Left cardiac atrium (tissue), 4 donors: ENCODE data around the gene BLCAP. TPM values are rescaled to one million over a fixed set of nuclear protein-coding genes. Genes with fewer than 3 reads are reported as not detected.

Source experiments
- ATAC-seq, 2 donors: fragments of 200-7000 bp; cut with Tn5 transposase; one replicate each; pipeline ENCODE4 v1.9.1; 2020; ENCODE audit warnings: mild to moderate bottlenecking in 2 of 2, moderate library complexity in 2 of 2
- DNase-seq: peaks from one replicate; pipeline ENCODE4 v3.0.0-alpha.2; 2020
- intact Hi-C, 2 donors: fragments of 100-400 bp; cut with DNase I; formaldehyde crosslinking; loops; one replicate each; pipeline versions ENCODE4 v1.14.1 to v1.15.1; 2022 to 2023
- total RNA-seq, 2 donors: library from RNA; stranded (reverse); fragmentation: NEBNext Ultra II Directional; extraction: Animal tissue kit (Norgen Biotek cat#: 25700); gene quantifications; one replicate each; pipeline ENCODE4 v1.2.1, GENCODE V29; 2021
- donor health status: DM: no; HTN: yes; CAD: no.
- donor health status: DM: no; HTN: yes; CAD: no; lungs with severe emphysema.
- donor health status: DM: yes; HTN: yes; CAD: no.
- donor health status: Dilated cardiomyopathy.

BLCAP gene
- total RNA-seq, 2 donors from 2014 or later: 87.9 to 99.8 TPM

DNA sequence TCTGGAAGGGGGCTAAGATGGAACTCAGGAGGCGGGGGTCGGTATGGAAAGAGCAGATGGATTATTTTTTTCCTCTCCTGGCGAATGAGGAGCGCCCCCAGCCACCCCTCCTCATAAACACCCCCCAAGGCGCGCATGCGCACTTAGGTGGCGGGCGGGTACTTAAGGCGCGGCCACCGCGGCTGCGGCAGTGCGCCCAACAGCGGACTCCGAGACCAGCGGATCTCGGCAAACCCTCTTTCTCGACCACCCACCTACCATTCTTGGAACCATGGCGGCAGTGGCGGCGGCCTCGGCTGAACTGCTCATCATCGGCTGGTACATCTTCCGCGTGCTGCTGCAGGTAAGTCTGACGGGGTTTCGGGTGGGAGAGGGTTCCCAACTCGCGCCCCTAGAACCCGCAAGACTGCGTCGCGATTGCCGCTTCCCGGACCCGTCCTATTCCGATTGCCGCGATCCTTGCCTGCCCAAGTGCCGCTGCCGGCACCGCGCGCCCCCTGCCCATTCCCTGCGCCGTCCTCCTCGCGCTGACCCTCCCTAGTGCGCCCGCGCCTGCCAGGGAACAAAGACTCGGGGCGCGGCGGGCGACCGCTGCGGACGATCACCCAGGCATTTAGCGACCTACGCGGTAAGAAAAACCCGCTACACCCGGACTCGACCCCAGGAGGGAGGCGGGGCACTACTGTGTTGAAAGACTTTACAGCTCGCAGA lies 6.5 kb downstream of the BLCAP start, which contains the start of gene NNAT:
Gene NNAT, plus strand, starts transcription at position 190 of the 711 bp plus-strand sequence. Its CDS starts 82 bp downstream, at position 272.
- intact Hi-C loops: no loop called here

DNA sequence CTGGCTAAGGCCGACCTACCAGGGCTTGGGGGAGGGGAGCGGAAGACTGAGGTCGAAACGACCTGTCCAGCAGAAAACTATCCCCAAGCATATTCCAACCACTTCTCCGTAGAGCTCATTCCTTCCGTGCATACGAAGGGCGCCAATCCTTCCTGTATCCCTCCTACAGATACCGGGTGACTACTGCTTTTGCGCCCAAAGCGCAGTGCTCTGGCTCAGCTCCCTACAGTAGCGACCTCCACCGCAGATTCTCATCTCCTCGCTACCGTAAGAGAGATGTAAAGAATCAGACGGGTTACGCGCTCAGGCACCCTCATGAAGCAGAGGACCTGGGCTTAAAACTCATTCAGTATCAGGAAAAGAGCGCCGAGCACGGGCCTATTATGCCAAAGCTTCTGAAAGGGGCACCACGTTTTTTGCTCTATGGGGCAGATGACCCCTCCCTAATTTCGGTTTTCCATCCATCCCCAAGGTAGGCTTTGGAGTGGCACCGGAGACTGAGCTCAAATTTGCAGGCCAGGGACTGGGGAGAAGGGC lies 7.2 kb downstream of the BLCAP start:
- intact Hi-C loops: no loop called here
- ATAC-seq (no peak), DNase-seq (no peak)

More for the DNA sequence above, 6.5 kb downstream of the BLCAP start, which contains the start of gene NNAT:
- ATAC-seq: no peak
- no peak for DNase-seq

DNA sequence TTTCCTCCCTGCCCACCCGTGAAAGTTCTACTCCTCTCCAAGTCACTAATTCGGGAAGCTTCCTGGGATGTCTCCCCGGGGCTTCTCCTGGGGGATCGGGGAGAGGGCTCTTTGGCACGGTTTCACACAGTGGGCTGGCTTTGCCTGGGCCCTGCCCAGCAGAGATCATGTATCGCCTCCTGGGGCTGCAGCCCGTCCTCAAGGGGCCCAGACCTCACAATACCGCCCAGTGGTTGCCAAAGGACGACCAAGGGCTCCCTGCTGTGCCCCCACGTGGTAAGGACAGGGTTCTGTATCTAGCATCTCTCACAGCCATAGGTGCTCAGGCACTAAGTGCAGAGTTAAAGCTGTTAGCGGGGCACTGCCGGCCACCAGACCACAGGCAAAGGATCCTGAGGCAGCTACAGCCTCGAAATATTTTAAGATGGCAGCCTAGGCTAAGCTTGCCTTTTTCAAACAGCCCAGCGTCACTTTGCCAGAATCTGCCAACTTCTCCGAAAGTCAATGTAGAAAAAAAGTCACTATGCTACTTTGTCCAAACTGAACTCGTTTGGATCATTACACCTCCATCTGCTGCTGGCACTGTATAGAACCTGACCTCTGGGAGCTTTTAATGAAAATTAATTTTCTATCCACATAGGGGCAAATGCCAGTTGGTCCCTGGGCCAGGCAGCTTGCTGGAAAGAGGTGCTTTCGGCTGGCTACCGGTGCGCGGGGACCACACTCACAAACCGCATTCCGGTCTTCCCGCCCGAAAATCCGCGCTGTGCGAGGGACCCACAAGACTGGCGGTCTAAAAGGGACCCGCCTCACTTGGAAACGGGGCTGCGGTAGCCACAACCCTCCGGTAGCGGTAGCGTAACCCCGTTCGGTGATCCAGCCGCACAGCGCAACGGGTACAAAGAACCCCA lies 7.9 kb downstream of the BLCAP start:
- ATAC-seq: peak; percentile 7 to 32
- no peak for DNase-seq
- intact Hi-C loops: no loop called here

DNA sequence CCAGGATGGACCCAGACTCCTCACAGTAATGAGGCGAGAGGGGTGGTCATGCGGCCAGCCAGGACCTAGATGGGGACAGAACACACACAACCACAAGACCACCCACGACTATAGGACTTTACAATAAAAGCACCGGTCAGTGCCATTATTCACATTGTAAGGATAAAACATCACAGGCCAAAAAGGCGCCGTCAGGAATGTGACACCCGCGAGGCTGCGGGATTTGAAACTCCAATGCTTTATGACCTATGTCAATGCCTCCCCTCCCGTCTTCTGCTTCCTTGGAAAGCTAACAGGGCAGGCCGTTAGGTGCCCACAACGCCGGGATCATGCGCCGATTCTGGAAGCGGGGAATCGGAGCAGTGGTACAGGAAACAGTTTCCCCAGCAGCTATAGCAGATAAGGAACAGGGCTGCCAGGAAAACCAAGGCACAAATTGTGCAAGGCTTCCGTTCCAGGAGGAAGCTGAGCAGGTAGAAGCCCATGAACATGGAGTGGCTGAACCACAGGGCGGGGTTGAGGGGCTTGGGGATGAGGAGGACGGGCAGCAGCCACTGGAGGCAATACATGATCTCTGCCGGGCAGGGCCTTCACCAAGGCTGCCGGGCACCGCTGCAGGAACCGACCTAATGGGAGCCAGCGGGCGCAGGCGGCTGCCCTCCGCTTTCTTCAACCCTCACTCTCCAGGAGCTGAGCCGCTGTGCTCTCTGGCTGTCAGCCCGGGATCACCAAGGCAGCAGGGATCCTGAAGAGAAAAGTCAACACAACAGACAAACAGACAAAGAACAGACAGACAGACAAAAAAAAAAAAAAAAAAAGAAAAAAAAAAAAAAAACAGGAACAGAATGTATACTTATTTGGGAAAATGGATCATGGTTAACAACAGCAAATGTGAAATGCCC lies 8.8 kb downstream of the BLCAP start:
- ATAC-seq (peak; percentile 32 to 35), DNase-seq (peak; percentile 51)
- intact Hi-C loops: no loop called here

DNA sequence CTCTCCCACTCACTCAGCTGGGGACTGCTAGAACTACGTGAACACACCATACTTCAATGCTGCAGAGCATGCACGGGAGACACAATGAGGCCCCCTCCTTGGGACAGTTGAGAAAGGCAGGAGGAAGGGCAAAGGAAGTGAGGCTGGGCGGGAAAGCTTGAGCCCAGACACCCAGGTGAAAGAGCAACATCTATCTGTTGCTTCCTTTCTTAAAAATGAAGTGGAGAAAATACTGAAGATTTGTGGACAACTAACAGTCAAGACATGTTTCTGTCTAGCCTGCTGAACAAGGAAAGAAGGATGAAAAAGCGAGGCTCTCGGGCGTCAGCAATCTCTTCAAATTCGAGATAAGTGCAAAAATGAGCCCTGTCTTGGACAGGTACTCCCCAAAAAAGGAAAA lies 9.6 kb downstream of the BLCAP start:
- DNase-seq: no peak
- intact Hi-C loops: no loop called here
- ATAC-seq: no peak

DNA sequence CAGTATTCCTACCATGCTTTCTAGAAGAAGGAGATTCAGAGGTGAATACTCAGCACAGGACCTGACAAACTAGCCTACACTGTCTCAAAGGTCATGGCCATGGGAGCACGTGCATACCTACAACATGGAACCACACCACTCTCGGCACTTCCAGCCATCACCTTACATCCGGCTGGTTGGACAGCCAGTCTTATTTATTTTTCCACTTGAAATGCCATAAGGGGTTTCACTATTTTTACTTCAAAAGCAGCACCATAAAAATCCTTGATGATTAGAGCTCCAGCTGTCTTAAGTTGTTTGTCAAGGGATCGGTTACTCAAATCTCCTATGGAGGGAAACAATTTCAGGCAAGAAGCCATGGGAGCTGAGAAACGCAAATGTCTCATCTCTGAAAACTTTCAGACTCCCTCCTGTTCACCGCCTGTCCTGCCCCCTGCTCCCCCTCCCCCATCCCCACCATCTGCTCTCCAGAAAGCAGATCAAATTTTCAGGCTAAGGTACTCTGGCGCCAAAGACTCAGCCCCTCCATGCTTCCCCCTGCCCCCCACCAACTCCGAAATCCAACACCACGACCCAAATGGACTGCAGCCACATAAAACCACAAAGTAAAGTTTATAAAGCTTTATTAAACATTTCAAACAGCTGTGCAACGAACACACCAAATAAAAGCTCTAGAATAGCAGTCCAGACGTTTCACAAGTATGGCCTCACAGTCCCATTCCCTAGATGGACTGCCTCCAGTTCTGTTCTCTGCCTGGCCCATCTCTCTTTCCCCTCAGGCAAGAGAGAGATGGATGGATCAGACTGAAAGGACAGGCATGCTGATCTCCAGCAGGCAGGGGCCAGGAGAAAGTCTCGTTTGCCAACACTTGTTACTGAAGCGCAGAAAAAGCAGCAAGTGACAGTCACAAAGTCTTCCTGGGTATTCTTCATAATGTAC lies 10.6 kb downstream of the BLCAP start:
- no peak for DNase-seq
- no peak for ATAC-seq
- intact Hi-C loops: no loop called here

DNA sequence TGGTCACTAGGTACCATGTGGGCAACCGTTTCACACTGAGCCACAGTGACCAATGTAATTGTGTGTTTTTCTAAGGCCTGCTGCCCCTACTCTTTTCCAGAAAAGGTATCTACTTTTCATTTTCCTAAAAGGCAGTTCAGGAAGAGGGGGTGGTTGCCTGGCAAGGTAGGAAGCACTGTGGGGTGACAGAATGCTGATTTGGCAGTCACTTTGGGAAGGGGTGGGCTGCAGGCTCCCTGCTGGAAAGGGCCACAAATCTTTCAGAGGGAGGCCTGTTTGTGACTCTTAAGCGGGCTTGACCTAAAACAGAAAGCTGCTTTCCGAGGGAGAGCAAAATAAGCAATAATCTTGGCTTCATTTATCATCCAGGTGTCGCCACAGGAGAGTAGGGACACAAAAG lies 11.8 kb downstream of the BLCAP start:
- intact Hi-C loops: no loop called here
- DNase-seq: no peak
- ATAC-seq: no peak

DNA sequence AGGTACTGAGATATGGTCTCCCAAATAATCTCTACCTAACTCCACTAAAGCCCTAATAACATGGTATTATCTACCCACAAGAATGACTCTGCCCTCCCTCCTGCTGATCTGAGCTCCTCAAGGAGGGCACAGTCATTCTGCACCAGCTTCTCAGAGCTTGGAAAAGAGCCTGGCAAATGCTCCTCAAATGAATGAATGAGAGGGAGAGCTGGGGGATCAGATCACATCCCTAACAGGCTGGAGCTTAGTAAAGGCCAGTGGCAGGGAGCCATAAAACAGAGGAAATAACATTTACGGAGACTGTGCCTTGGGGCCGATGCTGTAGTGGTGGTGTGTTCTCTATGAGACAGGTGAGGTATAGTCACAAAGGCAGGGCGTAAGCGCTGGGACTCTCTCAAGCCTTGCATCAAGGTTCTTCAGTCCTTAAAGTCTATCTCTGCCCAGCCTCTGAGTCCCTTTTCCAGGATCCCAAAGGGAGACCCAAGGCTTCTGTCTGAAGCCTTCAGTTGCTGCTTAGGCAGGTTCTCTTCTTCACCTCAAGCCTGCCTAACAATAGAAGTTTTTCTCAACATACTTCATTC lies 13.8 kb downstream of the BLCAP start:
- ATAC-seq (no peak), DNase-seq (no peak)
- intact Hi-C loops: no loop called here

DNA sequence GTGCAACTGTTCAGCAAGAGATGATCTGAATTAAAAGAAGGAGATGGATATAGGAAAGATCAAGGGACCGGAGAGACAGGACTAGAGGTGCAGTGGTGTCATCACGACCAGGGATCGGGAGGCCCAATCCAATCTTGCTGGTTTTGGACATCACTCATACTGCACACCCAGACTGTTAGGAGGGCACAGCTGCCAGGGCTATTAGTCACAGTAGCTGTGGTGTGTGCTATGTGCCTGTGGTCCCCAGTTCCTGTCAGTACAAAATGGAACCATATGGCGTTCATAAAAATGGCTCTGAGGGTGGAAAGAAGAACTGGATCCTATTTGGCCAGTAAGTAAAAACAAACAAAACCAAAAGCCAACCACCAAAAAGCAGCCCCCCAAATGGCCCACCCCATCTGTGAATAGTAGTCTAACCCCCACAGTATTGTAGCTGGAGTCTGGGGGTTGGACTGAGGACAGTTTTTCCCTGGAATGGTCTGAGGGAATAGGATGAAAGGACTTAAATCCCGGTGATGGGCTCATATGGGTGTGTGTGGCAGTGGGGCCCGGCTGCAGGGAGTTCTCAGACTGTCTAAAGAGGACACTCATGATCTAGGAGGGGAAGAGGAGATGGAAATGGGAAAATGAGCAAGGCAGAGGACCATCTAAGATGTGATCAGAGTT lies 15.9 kb downstream of the BLCAP start:
- DNase-seq (no peak), ATAC-seq (peak in 1 of 2 donors; percentile 62)
- intact Hi-C loops: no loop called here

DNA sequence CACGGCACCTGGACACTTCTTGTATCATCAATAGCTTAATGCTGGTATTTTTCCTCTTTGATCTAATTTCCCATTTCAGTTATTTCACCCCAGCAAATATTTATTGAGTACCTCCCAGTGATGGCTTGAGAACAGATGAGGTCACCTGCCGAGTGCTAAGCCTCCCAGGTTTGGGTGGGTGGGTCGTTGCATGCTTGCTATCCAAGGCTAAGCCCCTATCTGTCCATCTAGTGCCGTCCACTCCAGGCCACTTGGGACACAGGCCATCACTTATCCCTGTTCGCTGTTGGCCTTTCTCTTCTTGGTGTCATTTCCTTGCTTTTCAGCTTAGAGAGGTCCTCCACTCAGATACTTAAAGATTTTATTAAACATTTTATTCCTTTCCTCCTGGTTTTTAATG lies 17.4 kb downstream of the BLCAP start:
- intact Hi-C loops: no loop called here
- ATAC-seq (no peak), DNase-seq (no peak)

DNA sequence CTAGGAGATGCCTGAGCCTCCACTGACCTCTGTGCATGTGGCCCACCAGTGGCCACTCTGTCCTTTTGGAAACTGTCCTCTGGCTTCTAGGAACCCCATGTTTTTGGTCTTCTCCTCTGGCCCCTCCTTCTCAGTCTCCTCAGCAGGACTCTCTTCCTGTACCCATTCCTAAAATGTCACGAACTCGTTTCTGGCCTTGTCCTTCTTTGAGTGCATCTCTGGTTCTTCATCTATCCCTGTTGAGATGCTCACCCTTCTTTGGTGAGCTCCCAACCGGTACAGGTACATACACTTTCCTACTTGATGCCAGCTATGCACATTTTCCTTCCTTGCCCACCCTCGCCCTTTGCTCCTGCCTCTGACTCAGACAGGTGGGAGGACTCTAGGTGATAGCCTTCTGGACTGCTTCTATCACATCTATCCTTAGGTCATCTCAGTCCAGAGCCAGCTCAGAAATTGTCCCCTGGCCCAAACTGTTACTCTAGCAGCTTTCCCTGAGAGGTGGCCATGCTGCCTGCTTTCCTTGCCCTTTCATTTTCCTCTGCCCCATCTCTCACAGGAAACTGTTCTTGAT lies 21.4 kb downstream of the BLCAP start:
- DNase-seq: no peak
- ATAC-seq: no peak
- intact Hi-C loops: no loop called here

DNA sequence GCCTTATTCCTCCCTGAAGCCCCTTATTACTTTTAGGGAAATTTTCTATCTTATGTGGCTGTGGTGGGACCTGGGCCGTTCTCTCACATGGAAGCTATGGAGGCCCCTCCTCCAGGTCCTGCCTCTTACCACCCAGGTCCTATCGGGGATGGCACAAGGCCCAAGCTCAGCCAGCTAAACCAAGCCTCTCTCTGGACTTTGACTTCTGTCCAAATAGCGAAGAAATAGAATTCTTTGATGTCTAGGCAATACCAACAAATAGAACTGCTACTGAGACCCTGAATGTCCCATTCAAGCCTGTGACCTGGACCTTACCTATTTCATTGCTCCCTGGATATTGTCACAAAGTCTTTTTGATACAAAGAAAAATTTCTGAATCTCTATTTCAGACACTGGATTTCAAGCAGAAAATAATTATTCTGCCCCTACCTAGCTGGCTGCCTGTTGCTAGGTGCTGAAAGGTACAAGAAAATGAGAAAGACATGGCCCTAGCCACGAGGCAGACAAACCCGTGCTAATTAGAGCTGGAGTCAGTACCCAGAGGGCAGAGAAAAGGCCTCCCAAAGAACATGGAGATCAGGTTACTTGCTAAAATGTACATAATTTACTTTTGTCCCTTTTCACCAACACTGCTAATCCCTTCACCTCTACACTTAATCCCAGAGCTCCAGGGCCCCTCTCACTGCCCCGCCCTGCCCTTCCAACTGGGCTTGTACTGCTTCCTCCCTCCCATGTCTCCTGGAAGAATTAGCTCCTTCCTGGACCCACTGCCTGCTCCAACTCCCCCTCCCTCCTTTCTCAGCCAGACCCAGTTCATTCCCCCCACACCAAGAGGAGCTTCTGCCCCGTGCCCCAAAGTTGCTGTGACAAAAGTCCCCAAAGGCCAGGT lies 22.2 kb downstream of the BLCAP start:
- DNase-seq: no peak
- intact Hi-C loops: no loop called here
- no peak for ATAC-seq

DNA sequence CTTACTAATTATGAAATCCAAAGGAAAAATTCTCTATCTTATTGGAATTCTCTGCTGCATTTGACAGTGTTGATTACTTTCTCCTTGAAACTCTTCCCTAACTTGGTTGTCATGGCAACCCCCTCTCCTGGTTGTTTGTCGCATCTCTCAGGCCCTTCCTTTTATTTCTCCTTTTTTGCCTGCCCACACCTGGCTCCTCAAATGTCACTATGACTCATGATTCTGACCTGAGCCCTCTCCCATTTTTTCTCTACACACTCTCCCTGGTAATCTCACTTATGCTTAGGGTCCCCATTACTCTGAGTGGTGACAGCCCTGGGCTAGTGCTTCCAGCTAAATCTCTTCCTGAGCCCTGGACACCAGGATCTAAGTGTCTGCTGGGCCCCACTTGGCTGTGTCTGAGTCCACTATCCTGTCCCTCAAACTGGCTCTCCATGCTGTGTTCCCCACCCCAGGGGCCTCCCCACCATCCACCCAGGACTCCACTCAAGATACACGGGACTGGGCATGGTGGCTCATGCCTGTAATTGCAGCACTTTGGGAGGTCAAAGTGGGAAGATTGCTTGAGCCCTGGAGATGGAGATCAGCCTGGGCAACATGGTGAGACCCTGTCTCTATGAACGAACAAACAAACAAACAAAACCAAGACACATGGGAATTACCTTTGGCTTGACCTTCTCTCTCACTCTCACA lies 23.1 kb downstream of the BLCAP start:
- ATAC-seq (no peak), DNase-seq (no peak)
- intact Hi-C loops: no loop called here

DNA sequence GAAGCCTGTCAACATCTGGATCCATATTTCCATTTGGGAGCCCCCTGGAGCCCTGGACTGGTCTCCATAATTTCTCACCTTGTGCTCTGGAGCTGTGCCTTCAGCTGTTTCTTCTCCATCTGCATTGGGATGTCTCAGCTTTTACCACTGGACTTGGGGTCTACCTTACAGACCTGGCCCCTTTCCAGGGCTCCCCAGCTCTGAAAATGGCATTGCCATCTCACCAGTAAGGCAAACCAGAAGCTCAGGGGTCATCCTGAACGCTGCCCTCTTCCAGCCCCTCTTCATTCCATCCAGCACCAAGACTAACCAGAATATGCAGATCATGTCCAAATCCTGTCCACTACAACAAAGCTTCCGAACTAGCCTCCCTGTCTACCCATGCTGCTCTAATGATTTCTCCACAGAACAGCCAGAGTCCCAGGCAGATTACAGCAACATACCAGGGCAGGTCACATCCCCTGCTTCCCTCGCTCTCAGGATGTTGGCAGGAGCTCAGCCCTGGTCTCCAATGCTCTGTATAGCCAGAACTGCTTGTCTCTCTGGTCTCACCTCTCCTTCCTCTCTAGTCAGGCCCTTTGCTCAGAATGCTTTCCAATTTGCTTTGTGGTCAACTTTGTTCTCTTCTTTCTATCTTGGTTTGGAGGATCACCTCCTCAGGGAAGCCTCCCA lies 24.3 kb downstream of the BLCAP start:
- ATAC-seq: peak; percentile 53 to 57
- intact Hi-C loops: no loop called here
- no peak for DNase-seq

DNA sequence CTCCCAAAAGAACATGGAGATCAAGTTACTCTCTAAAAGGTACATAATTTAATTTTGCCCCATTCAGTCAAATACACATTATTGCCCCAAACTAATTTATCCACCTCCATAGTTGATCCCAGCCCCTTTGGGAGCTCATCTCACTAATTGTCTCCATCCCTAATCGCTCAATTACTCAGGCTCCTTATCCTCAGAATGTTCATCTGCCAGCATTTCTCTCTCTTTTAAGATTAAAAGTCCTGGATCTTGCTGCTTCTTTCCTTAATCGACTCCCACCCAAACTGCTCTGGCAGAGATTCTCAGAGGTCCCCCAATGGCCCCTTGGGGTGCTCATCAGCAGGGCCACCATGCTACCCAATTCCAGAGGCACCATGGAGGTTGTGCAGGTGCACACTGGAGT lies 25.0 kb downstream of the BLCAP start:
- intact Hi-C loops: no loop called here
- ATAC-seq (no peak), DNase-seq (no peak)
